Mesothelial cell of epicardium (in vitro differentiated cells): ENCODE data around the gene TBX1. TPM values are rescaled to one million over a fixed set of nuclear protein-coding genes. Genes with fewer than 3 reads are reported as not detected.
A peak's percentile ranks its signal among the peaks of the same experiment; 100 is the strongest.

Source experiments
- DNase-seq, 2 experiments: peaks; one replicate each; pipeline ENCODE4 v3.0.0; 2021; ENCODE audit warnings: low spot score in 2 of 2; ENCODE audit not compliant: unreplicated experiment in 2 of 2
- H3K27ac Mint-ChIP-seq: 2 replicates; pipeline ENCODE4 v1.8.0; 2021; ENCODE audit warnings: mixed read lengths
- H3K27me3 Mint-ChIP-seq: 2 replicates; pipeline ENCODE4 v1.8.0; 2021; ENCODE audit warnings: low read depth, mixed read lengths
- H3K36me3 Mint-ChIP-seq: 2 replicates; pipeline ENCODE4 v1.8.0; 2021; ENCODE audit warnings: mixed read lengths
- H3K4me1 Mint-ChIP-seq: 2 replicates; pipeline ENCODE4 v1.8.0; 2021; ENCODE audit warnings: mixed read lengths
- H3K4me3 Mint-ChIP-seq: 2 replicates; pipeline ENCODE4 v1.8.0; 2021; ENCODE audit warnings: mild to moderate bottlenecking, moderate library complexity, mixed read lengths
- H3K9me3 Mint-ChIP-seq: 2 replicates; pipeline ENCODE4 v1.8.0; 2021; ENCODE audit warnings: mixed read lengths
- CTCF ChIP-seq: fragments of 200-600 bp; sonication (generic); IDR thresholded peaks from one replicate; pipeline ENCODE4 v1.5.0; 2021; ENCODE audit warnings: antibody characterized with exemption; ENCODE audit not compliant: unreplicated experiment
- total RNA-seq: library from RNA; stranded (reverse); gene quantifications from 3 replicates; pipeline ENCODE4 v1.2.1, GENCODE V29; 2021

Gene TBX1
- total RNA-seq, 1 donor from 2014 or later: 0.45 TPM

DNA sequence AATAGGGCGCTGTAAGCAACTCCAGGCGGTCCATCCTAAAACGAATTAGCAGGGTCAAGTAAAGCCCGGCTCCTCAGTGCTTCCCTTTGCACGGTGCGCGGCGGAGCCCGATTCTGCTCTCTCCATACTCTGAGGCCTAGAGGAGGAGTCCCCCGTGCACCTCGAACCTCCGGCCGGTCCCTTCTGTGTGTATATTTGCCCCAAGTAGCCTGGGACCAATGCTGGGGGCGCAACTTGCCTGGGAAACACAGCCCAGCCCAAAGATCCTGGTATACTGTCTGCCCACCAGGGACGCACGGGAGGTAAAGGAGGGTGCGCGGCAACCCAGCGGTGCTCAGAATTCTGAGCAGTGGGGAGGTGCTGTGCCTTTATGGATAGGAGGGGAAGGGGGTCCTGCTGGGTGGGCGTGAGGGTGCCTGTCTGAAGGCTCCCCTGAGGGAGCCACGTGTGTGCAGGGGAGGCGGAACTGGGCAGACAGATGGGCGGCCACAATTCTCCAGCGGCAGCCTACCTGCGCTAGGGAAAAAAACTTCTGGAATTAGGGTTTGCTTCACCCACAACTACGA is 4.8 kb upstream of the TBX1 start:
- H3K36me3 Mint-ChIP-seq: no peaks in the 10 kb centered on the region
- H3K27ac Mint-ChIP-seq: no peak overlapping the region
- peaks cover 85% of the 10 kb centered on the region for H3K27me3 Mint-ChIP-seq
- peaks cover 22% of the 10 kb centered on the region for H3K4me1 Mint-ChIP-seq
- DNase-seq: no peak
- peak overlapping the region; percentile 22 for H3K4me3 Mint-ChIP-seq
- no peaks in the 10 kb centered on the region for H3K9me3 Mint-ChIP-seq
- no peak for TF ChIP-seq CTCF

DNA sequence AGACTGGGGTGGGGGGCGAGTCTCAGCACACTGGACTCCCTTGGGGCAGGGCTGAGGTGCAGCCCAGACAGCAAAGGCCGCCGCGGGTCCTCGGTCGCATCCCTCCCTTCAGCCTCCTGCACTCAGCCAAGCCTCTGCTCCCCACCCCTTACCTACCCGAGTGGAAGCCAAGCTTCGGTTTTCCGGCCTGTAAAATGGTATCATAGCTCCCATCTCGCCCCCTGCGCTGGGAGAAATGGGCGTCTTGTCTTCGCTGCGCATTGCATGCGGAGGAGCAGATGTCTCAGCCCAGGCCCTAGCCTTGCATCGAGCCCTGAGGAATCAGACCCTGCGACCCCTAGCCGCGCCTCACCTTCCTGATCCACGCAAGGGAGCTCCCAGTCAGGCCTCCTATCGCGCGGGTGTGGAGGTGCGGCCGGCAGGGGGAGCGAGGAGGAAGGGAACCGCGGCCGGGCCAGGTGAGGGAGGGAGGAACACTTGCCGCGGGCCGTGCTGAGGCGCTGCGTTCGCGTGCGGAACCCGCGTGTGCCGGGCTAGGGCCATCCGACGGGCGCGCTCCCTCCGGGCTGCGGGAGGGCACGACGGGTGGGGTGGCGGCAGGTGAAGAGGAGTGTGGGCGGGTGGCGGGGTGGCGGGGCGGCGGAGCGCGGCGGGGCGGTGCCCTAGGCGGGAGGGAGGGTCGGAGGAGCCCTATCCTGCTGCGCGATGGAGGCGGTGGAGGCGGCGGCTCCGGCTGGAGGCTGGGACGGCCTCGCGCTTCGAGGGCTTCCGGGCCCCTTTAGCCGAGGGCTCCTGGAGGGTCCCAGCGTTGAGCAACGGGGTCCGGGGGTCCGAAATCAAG is 4.1 kb upstream of the TBX1 start:
- Mint-ChIP-seq H3K36me3 (no peaks in the 10 kb centered on the region), H3K9me3 (no peaks in the 10 kb centered on the region), H3K4me1 (peaks cover 17% of the 10 kb centered on the region), H3K4me3 (peak overlapping the region; percentile 28), H3K27ac (no peak overlapping the region), H3K27me3 (peaks cover 81% of the 10 kb centered on the region)
- DNase-seq: peak; percentile 61 to 70
- peak; percentile 48 for TF ChIP-seq CTCF

DNA sequence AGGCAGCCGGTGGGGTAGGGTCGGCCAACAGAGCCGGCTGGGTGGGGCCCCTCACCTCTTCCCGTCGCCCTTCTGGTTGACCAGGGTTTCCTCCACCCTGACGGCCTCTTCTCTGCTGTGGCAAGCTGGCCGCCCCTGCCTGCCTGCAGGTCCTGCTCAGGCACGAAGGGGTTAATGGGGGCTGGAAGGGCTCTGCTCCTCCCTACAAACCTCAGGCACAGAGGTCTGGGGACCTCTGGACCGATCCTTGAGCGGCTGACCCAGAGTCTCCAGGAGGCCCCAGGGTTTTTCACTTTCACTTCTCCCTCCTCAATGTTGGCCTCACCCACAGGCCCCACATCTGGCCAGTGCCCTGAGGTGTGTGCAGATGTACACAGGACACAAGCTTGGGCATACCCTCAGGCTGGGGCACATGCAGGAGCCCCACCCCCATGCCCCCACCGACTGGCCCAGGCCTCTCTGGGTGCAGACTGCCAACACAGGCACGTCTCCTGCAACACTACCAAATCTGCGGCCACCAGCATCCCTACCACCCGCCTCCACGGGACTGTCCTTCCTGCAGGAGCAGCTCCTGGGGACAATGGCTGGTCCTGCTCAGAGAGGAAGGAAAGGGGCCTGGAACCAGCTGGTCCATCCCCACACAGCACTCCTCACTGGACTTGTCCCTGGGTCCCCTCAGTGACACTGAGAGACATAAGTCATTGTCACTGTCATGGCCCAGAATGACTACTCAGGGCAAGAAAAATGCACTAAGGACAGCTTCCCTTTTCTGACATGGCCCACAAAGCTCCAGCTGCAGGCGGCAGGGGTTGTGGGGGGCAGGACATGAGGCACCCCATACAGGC is 3.2 kb upstream of the TBX1 start:
- Mint-ChIP-seq H3K36me3 (no peaks in the 10 kb centered on the region), H3K27ac (no peak overlapping the region), H3K4me1 (peaks cover 20% of the 10 kb centered on the region), H3K27me3 (peaks cover 83% of the 10 kb centered on the region), H3K9me3 (no peaks in the 10 kb centered on the region), H3K4me3 (peak overlapping the region; percentile 37)
- DNase-seq: no peak
- no peak for TF ChIP-seq CTCF

DNA sequence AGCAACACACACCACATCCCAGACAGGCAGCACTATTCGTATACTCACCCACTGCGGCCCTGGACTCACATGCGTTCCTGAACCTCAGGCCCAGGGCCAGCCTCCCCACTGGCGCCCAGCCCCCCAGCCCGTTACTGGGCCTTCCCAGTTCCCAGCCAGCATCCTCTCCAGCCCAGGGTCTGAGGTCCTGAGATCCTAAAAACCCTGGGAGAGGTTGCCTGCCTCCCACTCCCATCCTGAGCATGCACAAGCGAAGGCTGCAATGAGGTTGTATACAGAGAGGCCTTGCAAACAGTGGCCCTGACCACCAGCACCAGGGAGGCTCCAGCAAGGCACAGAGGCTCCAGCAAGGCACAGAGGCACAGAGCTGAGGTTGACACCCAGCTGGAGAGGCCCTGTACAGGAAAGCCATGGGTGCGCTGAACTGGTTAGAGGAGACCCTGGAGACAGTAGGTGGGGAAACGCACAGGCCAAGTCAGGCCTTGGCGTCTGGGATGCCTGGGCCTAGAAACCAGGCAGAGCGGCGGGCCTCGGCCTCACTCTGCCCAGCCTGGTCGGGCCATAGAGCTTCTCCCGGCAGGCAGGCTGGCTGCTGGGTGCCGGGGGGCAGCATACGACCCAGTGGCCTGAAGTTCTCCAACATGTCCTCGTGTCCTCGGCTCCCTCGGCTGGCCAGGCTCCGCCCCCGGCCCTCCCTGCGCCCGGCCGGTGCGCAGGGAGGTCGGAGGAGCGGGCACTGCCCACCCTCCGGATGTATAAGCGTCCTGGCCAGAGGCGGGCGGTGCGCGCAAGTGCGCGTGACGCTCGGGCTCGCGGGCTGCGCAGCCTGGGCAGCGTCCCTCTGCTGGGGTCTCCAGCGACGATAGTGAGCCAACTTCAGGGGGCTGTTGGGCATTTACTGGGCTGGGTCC is 2.3 kb upstream of the TBX1 start:
- Mint-ChIP-seq H3K4me3 (no peak overlapping the region), H3K9me3 (no peaks in the 10 kb centered on the region), H3K4me1 (peaks cover 20% of the 10 kb centered on the region), H3K27ac (no peak overlapping the region), H3K27me3 (peaks cover 83% of the 10 kb centered on the region), H3K36me3 (no peaks in the 10 kb centered on the region)
- DNase-seq: no peak
- TF ChIP-seq CTCF: no peak

GRCh38 chr22:19758896-19759426 is 1.6 kb upstream of the TBX1 start:
- Mint-ChIP-seq H3K27me3 (peaks cover 83% of the 10 kb centered on the region), H3K4me3 (no peak overlapping the region), H3K27ac (no peak overlapping the region)

More at GRCh38 chr22:19758896-19759426, 1.6 kb upstream of the TBX1 start:
- no peaks in the 10 kb centered on the region for H3K36me3 Mint-ChIP-seq
- peaks cover 20% of the 10 kb centered on the region for H3K4me1 Mint-ChIP-seq
- no peak for DNase-seq
- no peaks in the 10 kb centered on the region for H3K9me3 Mint-ChIP-seq
- TF ChIP-seq CTCF: no peak
